ENCODE results near the gene TSPAN18.

DNA sequence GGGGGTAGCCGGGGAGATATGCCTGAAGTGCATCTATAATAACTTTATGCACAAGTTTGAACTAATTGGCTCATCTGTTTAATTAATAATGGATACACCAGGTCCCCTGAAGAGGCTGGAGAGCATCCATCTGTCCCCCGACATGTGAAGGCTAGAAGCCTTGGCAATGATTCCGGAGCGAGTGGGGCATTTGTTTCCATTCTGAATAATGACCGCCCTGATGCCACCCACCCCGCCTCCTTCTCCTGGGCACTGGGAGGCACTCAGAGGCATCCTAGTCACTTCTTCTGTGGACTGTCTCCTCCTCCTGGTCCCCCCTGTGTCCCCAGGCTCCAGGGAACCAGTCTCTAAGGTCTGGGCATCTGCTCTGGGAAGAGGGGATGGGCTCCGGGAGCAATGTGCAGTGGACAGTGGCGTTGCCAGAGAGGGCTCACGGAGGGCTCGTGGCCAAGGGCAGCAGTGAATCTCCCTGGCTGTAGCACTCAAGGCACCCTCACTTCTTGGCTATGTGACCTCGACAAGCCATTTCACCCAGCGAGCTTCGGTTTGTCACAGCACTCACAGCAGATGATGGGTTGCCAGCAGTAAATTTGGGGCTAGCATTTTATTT lies 64.7 kb downstream of the TSPAN18 start:
- TF ChIP-seq CTCF (IDR thresholded peaks at IDR 0.05) (no peak), POLR2A (IDR thresholded peaks at IDR 0.05) (no peak)
